Renal cortex interstitium (tissue), 11 donors: ENCODE results near the gene SERPINC1. TPM values are rescaled to one million over a fixed set of nuclear protein-coding genes. Genes with fewer than 3 reads are reported as not detected.
"Not testable (repeated sequence)": the region's sequence is repeated elsewhere in the genome, so short reads cannot be mapped to it uniquely, and the experiment has no call there.

Source experiments
- DNase-seq, 11 donors: peaks; one replicate each; pipeline ENCODE4 v3.0.0-alpha.2; 2013; ENCODE audit warnings: low read depth in 9 of 11, low spot score in 4 of 11; ENCODE audit errors: extremely low read depth in 1 of 11
- polyA plus RNA-seq, 3 donors: library from polyadenylated mRNA; unstranded; fragments of 120-200 nt; gene quantifications; one replicate each; pipeline ENCODE4 v1.2.1, GENCODE V29; 2013; ENCODE audit not compliant: insufficient read length in 3 of 3

SERPINC1 gene
- polyA plus RNA-seq, 3 donors, result 0.40 to 0.79 (median 0.56) TPM

GRCh38 chr1:173866413-173867115 is 50.6 kb downstream of the SERPINC1 start:
- no peak for DNase-seq

- DNase-seq, result no peak
Measured at GRCh38 chr1:173865468-173866164, 51.5 kb downstream of the SERPINC1 start.

- no peak for DNase-seq
Measured at GRCh38 chr1:173864179-173864867, 52.8 kb downstream of the SERPINC1 start.

GRCh38 chr1:173863224-173864161 is 53.6 kb downstream of the SERPINC1 start:
- DNase-seq, result no peak

- no peak for DNase-seq
Measured at GRCh38 chr1:173862769-173863223, 54.3 kb downstream of the SERPINC1 start.

- DNase-seq, result not testable (repeated sequence)
Measured at GRCh38 chr1:173862146-173862768, 54.9 kb downstream of the SERPINC1 start.

- DNase-seq, result no peak
Measured at GRCh38 chr1:173861731-173862145, 55.4 kb downstream of the SERPINC1 start.

- DNase-seq, result no peak
Measured at GRCh38 chr1:173860065-173860464, 57.1 kb downstream of the SERPINC1 start.

- not testable (repeated sequence) for DNase-seq
Measured at GRCh38 chr1:173859547-173859946, 57.6 kb downstream of the SERPINC1 start.

GRCh38 chr1:173857363-173857917 is 59.7 kb downstream of the SERPINC1 start:
- no peak for DNase-seq

GRCh38 chr1:173856903-173857302 is 60.2 kb downstream of the SERPINC1 start:
- DNase-seq, result no peak

GRCh38 chr1:173856014-173856413 is 61.1 kb downstream of the SERPINC1 start:
- no peak for DNase-seq

Other genes starting within 250 kb of the SERPINC1 start
- gene ANKRD45, start 247.5 kb downstream of the SERPINC1 start, polyA plus RNA-seq, result 1 to 10 TPM; 3.9 to 5.6 (median 4.7) TPM
- gene KLHL20, start 202.3 kb downstream of the SERPINC1 start, polyA plus RNA-seq, result 10 to 100 TPM; 21.4 to 23.9 (median 22.5) TPM
- gene DARS2, start 92.7 kb downstream of the SERPINC1 start, polyA plus RNA-seq, result 10 to 100 TPM; 24.5 to 27.4 (median 24.9) TPM
- gene CENPL, start 92.4 kb downstream of the SERPINC1 start, polyA plus RNA-seq, result 10 to 100 TPM in 2 of 3 donors, 1 to 10 TPM in 1; 9.7 to 13.0 (median 12.5) TPM
- gene GAS5, start 49.3 kb downstream of the SERPINC1 start, polyA plus RNA-seq, result 100 to 1,000 TPM; 562 to 661 (median 614) TPM
- gene ZBTB37, start 48.9 kb downstream of the SERPINC1 start, polyA plus RNA-seq, result 10 to 100 TPM in 2 of 3 donors, 1 to 10 TPM in 1; 8.9 to 11.5 (median 10.1) TPM
- 10 to 100 TPM; 11.8 to 15.3 (median 13.8) TPM for gene RC3H1, start 105.0 kb upstream of the SERPINC1 start, polyA plus RNA-seq
- gene RABGAP1L, start 242.2 kb upstream of the SERPINC1 start, polyA plus RNA-seq, result 10 to 100 TPM; 25.2 to 31.2 (median 30.0) TPM